GM18507 (cell line): Measurements from ENCODE around the gene DIP2C.
"Not testable (repeated sequence)": the region's sequence is repeated elsewhere in the genome, so short reads cannot be mapped to it uniquely, and the experiment has no call there.

Experiments
- DNase-seq: peaks from one replicate; pipeline ENCODE4 v3.0.0; 2011; ENCODE audit warnings: low read depth; ENCODE audit not compliant: insufficient read length; ENCODE audit errors: extremely low spot score
- FAIRE-seq: peaks from 2 replicates; lab custom pipeline; 2011; peaks lifted over from hg19 to GRCh38; lab: Jason Lieb, UNC

Gene DIP2C

GRCh38 chr10:324593-324992 lies 364.9 kb downstream of the DIP2C start:
- no peak for FAIRE-seq
- DNase-seq = no peak

DNA sequence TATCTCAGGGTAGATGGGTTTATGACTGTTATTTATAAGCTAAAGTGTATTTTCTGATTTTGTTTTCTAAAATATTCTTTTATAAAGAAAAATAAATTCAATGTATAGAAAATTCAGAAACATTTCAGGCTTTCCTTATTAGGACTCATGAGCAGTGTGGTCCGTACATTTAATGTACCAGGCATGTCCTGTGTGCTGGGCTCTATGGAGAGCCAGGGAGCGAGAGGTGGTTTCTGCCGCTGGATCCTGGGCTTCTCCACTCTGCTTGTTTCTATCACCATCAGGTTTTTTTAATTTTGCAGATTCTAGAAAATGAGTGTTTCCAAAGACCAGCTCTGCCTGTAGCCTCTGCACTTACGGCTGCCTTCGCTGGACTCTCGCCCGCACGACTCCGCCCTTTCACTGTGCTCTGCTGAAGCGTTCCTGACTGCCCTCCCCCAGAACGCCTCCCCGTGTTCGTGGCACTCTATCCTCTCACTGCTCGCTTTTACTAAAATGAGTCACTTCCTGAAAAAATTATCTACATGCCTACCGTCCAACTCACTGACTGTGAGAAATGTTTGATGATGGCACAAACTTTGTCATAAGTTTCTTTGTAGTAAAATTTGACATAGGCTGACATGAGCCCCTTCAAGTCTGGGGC lies 365.7 kb downstream of the DIP2C start:
- FAIRE-seq = peak; percentile 87
- peak; percentile 38 for DNase-seq

DNA sequence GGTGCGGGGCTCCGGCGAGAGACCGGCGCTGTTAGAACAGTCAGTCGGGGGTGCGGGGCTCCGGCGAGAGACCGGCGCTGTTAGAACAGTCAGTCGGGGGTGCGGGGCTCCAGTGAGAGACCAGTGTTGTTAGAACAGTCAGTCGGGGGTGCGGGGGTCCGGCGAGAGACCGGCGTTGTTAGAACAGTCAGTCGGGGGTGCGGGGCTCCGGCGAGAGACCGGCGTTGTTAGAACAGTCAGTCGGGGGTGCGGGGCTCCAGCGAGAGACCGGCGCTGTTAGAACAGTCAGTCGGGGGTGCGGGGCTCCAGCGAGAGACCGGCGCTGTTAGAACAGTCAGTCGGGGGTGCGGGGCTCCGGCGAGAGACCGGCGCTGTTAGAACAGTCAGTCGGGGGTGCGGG lies 366.4 kb downstream of the DIP2C start:
- not testable (repeated sequence) for DNase-seq, FAIRE-seq

DNA sequence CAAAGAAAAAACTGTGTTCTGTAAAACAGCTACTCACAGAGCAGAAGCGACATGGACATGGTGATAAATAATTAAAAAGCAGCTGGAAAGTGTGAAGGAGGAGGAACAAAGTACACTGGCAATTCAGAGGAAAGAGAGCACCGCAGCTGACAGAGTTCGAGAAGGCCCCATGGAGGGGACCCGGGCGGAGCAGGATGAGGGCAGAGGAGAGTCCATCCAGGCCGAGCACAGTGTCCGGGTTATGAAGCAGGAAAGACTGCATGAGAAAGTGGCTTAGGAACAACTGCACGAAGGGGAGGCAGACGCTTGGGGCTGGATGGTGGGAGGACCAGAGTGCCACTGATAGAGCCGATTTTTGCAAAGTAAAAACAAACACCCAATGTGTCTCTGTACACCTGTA lies 368.7 kb downstream of the DIP2C start:
- DNase-seq (no peak), FAIRE-seq (no peak)

- DNase-seq (no peak), FAIRE-seq (no peak)
Measured at GRCh38 chr10:317926-318325, 371.5 kb downstream of the DIP2C start.

DNA sequence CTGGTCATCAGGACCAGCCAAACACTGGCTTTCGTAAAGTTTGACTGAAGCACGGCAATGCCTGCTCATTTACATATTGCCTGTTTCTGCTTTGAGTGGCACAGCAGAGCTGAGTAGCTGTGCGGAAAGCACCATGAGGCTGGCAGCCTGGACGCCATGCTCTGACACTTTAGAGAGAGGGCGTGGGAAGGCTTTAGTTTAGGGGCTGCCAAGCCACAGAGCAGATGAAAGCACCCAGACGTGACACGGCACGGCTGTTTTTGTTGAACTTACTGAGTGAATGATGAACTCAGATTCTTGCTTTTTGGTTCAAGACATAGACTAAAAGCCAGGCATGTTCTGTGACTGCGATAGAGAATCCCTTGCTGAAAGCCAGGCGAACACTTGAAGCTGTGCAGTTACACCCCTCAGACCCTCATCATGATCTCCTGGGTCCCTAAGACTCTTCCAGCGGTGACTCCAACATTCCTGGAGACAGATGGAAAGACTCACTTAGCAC lies 372.1 kb downstream of the DIP2C start:
- FAIRE-seq (peak; percentile 90), DNase-seq (peak; percentile 53)

DNA sequence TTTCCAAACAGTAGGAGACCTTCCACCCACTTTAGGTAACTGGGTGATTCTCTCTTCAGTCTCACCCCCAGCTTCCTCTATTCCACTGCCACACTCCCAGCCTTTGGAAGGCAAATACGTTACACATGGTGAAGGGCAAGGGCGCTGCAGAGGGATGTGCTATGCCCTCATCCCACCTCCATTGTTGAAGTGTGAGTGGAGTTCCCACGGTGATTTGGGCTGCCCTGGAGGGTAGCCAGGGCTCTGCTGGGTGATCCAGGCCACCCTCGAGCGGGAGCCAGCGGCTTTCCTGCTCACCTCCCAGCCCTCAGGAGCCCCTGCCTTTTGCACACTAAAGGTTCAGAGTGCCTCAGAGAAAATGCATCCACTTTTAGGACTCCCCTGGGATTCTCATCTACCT lies 373.1 kb downstream of the DIP2C start:
- FAIRE-seq (no peak), DNase-seq (no peak)

- FAIRE-seq (peak; percentile 15), DNase-seq (no peak)
Measured at GRCh38 chr10:314871-315270, 374.6 kb downstream of the DIP2C start.

DNA sequence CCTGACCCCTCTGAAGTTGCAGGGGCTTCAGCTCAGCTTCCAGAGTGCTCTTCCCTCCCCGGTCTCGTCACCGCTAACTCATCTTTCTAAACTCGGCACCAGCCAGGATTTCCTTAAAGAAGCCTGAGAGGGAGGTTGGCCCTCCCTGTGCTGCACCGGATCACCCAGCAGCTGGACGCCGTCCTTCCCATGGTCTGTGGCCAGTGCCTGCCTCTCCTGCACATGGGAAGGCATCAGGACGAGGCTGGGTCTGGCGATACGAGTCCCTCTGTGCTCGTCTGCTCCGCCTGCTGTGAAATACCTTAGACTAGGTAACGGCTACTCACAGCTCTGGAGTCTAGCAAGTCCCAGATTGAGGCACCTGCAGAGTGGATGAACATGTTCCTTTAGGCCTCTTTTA lies 375.1 kb downstream of the DIP2C start:
- FAIRE-seq = no peak
- no peak for DNase-seq

GRCh38 chr10:311901-312665 lies 377.4 kb downstream of the DIP2C start:
- no peak for DNase-seq
- no peak for FAIRE-seq

DNA sequence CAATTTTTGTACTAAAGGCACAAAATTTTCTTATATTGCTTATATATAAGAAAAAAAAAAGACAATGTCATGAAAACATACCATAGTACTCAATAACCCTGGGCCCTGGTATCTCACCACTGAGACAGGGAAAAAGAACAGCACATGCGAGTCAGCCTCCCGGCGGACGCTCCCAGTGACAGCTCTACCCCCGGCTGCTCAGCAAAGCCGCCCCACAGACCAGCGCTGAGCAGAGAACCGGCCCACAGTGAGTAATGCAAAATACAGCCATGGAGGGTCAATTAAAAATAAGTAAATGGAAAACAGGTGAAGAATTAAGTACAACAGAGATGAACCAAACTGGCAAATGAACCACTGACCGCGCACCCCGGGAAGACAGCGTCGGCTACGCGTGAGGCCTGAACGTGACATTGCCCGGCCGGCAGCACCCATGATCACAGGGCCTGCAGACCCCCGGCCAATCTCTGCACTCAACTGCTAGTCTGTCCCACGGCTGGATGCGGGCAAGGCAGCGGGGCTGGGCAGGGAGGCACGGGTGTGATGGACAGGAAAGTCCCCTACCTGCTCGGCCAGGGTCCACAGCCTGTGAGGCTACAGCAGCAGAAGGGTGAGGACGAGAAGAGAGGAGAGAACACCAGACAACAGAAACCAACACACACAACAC lies 378.4 kb downstream of the DIP2C start:
- DNase-seq (no peak), FAIRE-seq (no peak)

DNA sequence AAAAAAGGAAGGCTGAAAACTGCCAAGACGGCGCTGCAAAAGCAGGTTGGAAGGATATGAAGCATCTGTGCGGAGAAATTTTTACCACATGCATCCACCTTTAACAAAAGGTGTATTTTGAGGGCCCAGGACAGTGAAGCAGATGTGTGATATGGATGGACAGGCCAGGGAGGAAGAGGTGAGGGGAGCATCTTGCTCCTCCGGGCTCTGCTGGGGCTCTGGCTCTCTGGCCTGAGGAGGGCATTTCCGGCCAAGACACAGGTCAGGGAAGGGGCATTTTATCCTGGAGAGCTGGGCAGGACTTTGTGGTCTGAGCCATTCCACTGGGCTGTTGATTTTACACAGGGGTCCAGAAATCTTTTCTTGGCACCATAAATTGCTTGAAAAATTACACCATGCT lies 379.1 kb downstream of the DIP2C start:
- DNase-seq (no peak), FAIRE-seq (no peak)

- DNase-seq = no peak
- no peak for FAIRE-seq
Measured at GRCh38 chr10:308572-309085, 380.8 kb downstream of the DIP2C start.

DNA sequence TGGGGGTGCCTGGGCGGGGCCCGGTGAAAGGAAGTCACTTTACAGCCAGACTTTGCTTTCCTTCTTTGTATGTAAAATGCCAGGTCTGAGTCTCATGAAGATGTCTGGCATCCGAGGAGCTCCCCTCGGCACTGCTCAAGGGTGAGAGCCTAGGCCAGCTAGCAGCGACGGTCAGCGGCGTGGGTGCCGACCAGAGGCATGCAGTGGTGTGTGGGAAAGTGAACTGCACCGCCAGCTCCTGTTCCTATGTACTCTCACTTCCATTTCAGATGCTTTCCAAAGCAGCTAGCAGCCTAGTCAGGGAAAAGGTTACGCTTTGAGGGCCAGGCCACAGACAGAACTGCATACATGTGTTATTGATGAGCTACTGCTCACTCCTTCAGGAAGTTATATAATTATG lies 381.4 kb downstream of the DIP2C start:
- DNase-seq = no peak
- FAIRE-seq = no peak

- DNase-seq = no peak
- FAIRE-seq = no peak
Measured at GRCh38 chr10:307659-308058, 381.8 kb downstream of the DIP2C start.

DNA sequence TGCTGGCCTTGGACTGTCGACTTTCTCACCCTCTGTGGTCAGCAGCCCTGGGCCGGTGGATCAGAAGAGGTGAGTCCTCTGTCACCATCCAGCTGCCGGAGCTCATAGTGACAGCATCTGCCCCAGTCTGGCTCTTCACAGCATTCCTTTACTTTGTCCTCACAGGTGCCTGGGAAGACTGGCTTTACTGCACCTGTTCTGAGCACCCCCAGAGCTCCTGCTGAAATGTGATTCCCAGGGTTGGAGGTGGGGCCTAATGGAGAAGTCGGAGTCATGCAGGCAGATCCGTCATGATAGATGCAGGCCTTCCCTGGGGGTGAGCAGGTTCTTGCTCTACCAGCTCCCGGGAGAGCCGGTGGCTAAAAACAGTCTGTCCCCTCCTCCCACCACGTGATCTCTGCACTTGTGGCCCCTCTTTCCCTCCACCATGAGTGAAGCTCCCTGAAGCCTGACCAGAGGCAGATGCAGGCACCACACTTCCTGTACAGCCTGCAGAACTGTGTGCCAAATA lies 382.7 kb downstream of the DIP2C start:
- no peak for DNase-seq
- FAIRE-seq = no peak

DNA sequence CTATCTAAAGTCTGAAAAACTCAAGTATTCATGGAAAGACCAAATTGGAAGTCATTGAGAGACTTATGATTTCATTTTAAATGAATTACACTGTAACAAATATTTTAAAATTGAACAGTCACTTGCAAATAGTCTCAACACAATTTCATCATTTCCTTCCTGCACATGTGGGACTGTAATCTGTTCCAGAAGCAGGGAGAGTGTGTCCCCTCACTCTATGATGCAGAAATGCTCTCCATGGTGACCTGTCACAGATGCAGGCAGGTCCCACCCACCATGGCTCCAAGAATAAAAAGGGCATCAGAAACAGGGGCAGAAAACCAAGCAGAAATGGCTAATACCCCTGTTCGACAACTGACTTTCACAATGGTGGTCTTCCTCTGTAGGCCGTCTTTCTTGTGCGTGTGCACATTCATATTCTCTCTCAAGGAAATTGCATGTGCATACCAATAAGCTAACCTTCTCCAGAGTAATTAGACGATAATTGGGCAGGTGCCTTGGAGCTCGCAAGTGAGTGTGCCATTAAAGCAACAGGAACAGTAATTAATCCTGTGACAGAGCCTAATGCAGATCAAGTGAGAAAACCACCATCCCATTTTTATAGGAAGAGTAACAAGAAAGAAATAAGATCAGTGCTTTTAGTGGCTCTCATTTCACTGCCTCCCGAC lies 383.3 kb downstream of the DIP2C start:
- FAIRE-seq = no peak
- DNase-seq = no peak

DNA sequence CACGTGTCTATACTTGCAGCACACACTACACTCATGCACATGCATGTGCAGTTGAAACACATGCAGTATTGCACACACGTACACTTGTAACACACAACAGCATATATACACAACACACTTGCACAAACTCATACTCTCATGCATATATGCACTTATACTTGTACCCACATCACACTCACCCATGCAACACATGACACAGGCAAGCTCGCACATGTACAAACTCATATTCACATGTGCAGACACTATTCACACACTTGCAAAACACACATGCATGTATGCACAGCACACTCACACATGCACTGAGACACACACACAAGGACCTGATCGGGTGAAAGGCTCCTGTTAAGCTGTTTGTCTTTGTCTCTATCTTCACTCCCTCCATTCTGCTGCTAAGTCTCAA lies 384.4 kb downstream of the DIP2C start:
- FAIRE-seq (no peak), DNase-seq (no peak)

DNA sequence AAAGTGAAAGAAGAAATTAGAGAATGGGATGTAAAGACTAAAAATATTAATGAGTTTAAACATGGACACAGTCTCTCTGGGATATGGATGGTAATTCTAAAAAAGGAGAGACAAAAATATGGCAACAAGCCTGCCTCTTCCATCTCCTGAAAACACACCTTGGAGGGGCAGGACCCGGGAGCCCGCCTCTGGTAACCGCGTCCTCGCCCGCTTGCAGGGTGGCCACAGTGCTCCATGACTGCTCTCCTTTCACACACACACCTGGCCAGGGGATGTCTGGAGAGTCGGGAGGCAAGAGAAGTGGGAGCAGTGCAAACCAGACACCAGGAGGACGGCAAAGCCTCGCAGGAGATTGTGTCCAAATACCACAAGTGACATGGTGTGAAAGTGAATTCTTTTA lies 387.9 kb downstream of the DIP2C start:
- DNase-seq (no peak), FAIRE-seq (no peak)

- not testable (repeated sequence) for DNase-seq, FAIRE-seq
Measured at GRCh38 chr10:300580-300979, 388.9 kb downstream of the DIP2C start.
